Kidney glomerular epithelial cell (primary cell): ENCODE data around the gene DHRS3.
"Not testable (repeated sequence)": the region's sequence is repeated elsewhere in the genome, so short reads cannot be mapped to it uniquely, and the experiment has no call there.

Source experiments
- DNase-seq: peaks from one replicate; lab custom pipeline; 2025; lab: John Stamatoyannopoulos, UW

Gene DHRS3

DNA sequence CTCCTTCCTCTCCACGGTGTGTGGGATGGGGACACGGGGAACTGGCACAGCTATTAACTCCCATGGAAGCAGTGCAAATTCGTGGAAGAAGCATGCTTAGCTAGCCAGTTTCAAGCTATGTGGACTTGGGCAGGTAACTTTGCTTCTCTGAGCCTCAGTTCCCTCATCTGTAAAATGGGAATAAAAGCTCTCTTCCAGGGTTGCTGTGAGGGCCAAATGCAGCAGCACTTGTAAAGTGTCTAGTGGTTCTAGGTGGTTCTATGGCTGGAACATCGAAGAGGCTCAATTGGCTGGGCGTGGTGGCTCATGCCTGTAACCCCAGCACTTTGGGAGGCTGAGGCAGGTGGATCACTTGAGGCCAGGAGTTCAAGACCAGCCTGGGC is 43.3 kb downstream of the DHRS3 start:
- no peak for DNase-seq

- DNase-seq: no peak
Measured at GRCh38 chr1:12573015-12573825, 44.8 kb downstream of the DHRS3 start.

- DNase-seq: no peak
Measured at GRCh38 chr1:12572522-12572921, 45.5 kb downstream of the DHRS3 start.

GRCh38 chr1:12570291-12570690 is 47.7 kb downstream of the DHRS3 start:
- no peak for DNase-seq

GRCh38 chr1:12568009-12568767 is 49.8 kb downstream of the DHRS3 start:
- DNase-seq: no peak

- no peak for DNase-seq
Measured at GRCh38 chr1:12567288-12567819, 50.7 kb downstream of the DHRS3 start.

DNA sequence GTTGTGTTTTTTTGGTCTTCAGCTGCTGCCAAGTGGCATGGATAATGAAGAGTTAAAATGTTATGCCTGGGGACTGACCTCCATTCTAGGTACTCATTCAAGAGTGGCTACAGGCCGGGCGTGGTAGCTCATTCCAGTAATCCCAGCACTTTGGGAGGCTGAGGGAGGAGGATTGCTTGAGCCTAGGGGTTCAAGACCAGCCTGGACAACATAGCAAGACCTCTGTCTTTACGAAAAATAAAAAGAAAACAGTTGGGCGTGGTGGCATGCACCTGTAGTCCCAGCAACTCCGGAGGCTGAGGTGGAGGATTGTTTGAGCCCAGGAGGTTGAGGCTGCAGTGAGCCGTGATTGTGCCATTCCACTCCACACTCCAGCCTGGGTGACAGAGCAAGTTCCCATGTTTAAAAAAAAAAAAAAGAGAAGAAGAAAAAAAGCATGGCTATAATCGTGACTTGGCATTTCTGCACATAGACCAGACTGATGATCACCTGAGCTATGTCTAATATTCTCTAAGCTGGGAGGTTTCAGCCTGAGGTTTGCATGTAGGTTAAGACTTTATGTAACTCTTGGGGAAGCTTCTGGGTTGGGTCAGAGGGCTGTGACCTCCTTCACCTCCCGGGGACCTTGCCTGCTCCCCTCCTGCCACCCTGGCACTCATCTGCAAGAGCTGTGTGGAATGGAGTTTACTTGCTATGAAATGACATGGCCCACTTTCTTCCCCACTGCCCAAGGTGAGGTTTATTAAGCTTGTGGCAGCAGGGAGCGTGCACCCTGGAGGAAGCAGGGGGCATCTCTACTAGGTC is 51.3 kb downstream of the DHRS3 start:
- no peak for DNase-seq

DNA sequence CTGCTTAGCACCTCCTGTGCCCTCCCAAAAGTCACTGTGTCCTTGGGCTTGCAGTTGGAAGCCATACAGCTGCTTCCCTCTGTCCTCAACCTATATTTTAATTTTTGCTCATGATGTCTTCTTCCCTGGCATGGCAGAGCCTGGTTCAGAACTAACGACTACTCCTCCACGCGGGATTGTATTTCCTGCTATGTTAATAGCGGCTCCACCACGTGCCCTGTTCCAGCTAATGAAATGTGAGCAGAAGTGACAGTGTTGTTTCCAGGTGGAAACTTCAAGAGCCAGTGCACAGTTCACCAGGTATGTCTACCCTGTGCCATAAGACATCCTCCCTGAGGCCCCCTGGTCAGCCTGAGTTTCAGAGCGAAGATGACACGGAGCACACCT is 52.1 kb downstream of the DHRS3 start:
- no peak for DNase-seq

GRCh38 chr1:12565094-12565965 is 52.7 kb downstream of the DHRS3 start:
- DNase-seq: no peak

GRCh38 chr1:12564251-12564650 is 53.8 kb downstream of the DHRS3 start:
- DNase-seq: not testable (repeated sequence)

DNA sequence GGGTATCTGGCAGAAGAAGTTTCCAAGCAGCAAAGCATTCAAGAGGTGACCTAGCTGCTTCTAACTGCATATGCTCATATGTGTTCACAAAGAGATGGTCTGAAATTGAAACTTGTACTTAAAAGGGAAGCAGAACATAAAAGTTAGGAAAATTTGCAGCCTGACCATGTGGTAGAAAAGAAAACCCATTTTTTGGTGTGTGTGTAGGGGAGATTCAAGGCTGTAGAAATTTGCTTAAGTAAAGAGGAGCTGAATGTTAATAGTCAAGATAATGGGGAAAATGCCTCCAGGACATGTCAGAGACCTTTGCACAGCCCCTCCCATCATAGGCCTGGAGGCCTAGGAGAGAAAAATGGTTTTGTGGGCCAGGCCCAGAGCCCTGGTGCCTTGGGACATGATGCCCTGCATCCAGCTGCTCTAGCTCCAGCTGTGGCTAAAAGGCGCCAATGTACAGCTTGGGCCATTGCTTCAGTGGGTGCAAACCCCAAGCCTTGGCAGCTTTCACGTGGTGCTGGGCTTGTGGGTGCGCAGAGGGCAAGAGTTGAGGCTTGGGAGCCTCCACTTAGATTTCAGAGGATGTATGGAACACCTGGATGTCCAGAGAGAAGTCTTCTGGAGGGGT is 54.9 kb downstream of the DHRS3 start:
- no peak for DNase-seq

DNA sequence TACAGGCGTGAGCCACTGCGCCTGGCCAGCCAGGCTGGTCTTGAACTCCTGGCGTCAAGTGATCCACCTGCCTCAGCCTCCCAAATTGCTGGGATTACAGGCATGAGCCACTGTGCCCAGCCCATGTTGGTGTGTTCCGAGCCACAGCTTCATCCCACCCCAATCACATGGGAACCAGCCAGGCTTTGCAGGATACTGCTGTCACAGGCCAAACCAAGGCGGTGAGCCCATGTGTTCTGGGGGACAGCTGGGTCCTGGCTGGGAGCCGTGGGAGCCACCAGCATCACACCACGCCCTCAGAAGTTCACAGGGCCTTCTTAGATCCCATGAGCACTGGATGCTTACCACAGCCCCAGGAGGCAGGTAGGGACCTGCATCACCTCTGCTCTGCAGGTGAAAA is 56.9 kb downstream of the DHRS3 start:
- no peak for DNase-seq

- no peak for DNase-seq
Measured at GRCh38 chr1:12556957-12557935, 60.8 kb downstream of the DHRS3 start.

DNA sequence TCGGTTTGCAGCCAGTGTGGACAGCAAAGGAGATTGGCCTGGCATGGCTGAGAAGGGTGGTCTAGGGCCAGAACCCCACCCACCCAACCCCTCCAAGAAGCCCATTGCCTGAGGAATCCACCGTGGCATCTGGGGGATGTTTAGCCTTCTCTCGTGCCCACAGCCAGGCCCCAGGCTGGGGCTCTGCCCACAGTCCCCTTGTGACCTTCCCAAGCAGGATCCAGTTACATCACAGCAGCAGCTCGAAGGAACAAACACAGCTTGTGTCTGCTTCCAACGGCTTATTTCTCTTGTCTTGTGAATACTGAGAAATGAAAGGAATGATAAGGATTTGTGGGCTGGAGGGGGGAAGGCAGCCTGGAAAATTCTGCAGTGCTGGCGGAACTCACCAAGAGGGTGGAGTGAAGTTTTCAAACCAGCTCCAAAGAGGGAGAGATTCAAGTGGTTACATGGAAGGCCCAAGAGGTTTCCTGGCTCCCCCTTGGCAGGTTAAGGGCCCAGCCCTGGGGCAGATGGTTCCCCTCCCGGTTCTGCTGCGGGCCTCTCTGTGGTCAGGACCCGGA is 61.6 kb downstream of the DHRS3 start:
- DNase-seq: peak; percentile 29

GRCh38 chr1:12555411-12556367 is 62.3 kb downstream of the DHRS3 start:
- DNase-seq: no peak

GRCh38 chr1:12554521-12555305 is 63.3 kb downstream of the DHRS3 start:
- no peak for DNase-seq

DNA sequence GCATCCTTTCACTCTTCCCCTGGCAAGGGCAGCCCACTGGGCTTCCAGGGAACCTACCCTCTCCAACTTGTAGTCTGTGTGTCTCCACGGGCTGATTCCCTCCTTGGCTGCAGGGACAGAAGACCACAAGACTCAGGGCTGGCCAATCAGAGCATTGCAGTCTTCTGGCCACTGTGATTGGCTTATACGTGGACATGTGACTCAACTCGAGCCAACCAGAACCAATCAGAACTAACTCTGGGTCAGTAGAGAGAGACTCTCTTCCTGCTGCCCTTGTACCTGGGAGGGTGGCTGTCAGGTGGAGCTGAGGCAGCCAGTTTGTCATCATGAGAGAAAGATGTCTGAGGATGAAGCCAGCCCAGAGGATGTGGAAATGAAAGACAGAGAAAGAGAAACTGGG is 64.0 kb downstream of the DHRS3 start:
- no peak for DNase-seq
